ENCODE data around the gene APOBEC3B. TPM values are rescaled to one million over a fixed set of nuclear protein-coding genes. Genes with fewer than 3 reads are reported as not detected.
A peak's percentile ranks its signal among the peaks of the same experiment; 100 is the strongest.

The APOBEC3B gene
- total and polyA plus RNA-seq, 9 of the 15 experiments (the other 6 are each of a cell fraction or from before 2014, with no cell fraction given): 5.9 to 166 (median 43.2) TPM

- TF ChIP-seq CHAMP1 (IDR thresholded peaks at IDR 0.05): no peak
- no peak for TF ChIP-seq BDP1 (IDR thresholded peaks at IDR 0.05; ENCODE audit: insufficient read depth, insufficient read length)
- TF ChIP-seq E2F3 (CRISPR knock-in tag; IDR thresholded peaks at IDR 0.05): no peak
- TF ChIP-seq CTBP1 (IDR thresholded peaks at IDR 0.05; ENCODE audit: borderline replicate concordance): no peak
- TF ChIP-seq HDAC6 (IDR thresholded peaks at IDR 0.05; ENCODE audit: low read depth, low read length): no peak
- TF ChIP-seq RREB1 (CRISPR knock-in tag; IDR thresholded peaks at IDR 0.05): no peak
- TF ChIP-seq POLR2G (IDR thresholded peaks at IDR 0.05; ENCODE audit: low read depth, low read length): peak; percentile 44; the same call in 1 of the 2 replicates
- no peak for TF ChIP-seq MTA2 (IDR thresholded peaks at IDR 0.05; ENCODE audit: low read depth)
- TF ChIP-seq NRF1 (conservative IDR thresholded peaks at IDR 0.05 in 1 of 2, IDR thresholded peaks at IDR 0.05 in 1 of 2): peak; percentile 44 to 54; a peak in 3 of 4 replicates
- TF ChIP-seq BCOR (IDR thresholded peaks at IDR 0.05): peak; percentile 59
- TF ChIP-seq SP2 (IDR thresholded peaks at IDR 0.05; ENCODE audit: extremely low read depth, low read depth, low read length, poor library complexity, severe bottlenecking): no peak
- TF ChIP-seq ZFP91 (CRISPR knock-in tag; IDR thresholded peaks at IDR 0.05): no peak
Observed at GRCh38 chr22:38981992-38982927, at the start of gene APOBEC3B (continued).

Measured in K562 (cell line).